Measurements from ENCODE around the gene FLNB. TPM values are rescaled to one million over a fixed set of nuclear protein-coding genes. Genes with fewer than 3 reads are reported as not detected.

Gene FLNB
- 100 to 1,000 TPM; 116 to 533 (median 439) TPM for total RNA-seq

DNA sequence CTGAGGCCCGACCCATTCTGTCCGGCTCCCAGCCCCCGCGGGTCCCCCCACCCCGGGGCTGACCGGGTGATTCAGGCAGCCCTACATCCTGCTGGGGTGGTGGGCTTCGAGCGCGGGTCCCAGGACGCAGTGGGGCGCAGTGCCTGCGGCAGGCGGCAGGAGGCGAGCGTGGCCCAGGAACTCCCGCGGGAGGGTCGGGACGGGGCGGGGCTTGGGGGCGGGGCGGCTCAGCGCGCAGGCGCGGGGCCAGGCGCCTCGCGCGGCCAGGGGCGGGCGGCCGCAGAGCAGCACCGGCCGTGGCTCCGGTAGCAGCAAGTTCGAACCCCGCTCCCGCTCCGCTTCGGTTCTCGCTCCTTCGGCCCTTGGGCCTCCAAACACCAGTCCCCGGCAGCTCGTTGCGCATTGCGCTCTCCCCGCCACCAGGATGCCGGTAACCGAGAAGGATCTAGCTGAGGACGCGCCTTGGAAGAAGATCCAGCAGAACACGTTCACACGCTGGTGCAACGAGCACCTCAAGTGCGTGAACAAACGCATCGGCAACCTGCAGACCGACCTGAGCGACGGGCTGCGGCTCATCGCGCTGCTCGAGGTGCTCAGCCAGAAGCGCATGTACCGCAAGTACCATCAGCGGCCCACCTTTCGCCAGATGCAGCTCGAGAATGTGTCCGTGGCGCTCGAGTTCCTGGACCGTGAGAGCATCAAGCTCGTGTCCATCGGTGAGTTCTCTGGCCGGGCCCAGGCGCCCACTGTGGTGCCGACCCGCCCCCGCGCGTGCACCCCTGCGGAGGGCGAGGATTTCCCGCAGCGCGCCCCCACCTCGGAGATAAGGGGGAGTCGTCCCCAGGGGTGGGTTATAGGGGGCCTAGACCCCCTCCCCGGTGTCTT is at the start of gene FLNB:
FLNB (plus strand) TSS at position 282 of the 885 bp plus-strand sequence; CDS start at position 425, 143 bp downstream.
- H3K4me1 ChIP-seq, result peaks cover 0 to 42% (median 8%) of the 10 kb centered on the region in 4 donors
- peak; percentile 62 to 86 for TF ChIP-seq POLR2A (IDR thresholded peaks at IDR 0.05)
- TF ChIP-seq CTCF (IDR thresholded peaks at IDR 0.05), result peak; percentile 58 to 85 (median 82)

DNA sequence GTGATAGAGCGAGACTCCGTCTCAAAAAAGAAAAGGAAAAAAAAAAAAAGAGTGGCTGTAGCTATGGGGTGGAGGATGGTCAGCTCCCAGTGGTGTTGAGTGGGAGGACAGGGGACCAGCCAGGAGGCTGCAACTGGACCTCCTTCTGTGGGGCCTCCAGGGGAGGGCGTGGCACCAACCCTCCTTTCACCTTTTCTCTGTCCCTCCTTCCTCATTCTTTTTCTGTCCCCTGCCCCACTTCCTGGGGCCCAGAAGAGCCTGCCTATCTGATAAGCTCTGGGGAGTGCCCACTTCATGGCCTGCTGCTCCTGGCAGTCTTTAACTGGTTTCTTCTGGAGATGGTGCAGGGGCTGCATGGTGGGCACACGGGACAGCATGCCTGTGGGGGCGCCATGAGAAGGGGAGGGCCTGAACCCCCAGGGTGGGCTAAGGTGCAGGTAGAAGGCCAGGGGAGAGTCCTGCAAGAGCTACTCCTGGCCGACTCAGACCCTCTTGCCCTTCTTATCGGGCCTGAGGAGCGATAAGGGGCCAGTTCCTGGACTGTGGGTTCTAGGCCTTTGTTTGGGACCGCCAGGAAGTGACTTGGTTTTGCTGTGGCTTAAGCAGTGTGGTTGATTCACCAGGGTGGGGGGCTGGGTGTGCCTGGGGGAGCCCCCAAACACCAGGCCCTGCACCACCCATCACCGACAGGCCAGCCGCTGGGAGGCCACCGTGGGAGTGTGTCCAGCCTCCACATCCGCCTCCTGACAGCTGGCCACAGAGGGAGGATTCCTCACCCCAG is 49.4 kb upstream of the FLNB start:
- peak in 1 of 3 donors; percentile 60 for DNase-seq
- Histone ChIP-seq H3K36me3 (no peaks in the 10 kb centered on the region), H3K4me1 (peaks cover 0 to 27% (median 6%) of the 10 kb centered on the region in 4 donors), H3K4me3 (no peak overlapping the region), H3K27me3 (no peaks in the 10 kb centered on the region), H3K27ac (peak overlapping the region; percentile 47 to 92 (median 66)), H3K9me3 (no peaks in the 10 kb centered on the region)
- TF ChIP-seq CTCF (IDR thresholded peaks at IDR 0.05) (no peak), POLR2A (IDR thresholded peaks at IDR 0.05) (no peak)

More for the DNA sequence above, at the start of gene FLNB:
- peak within 1 kb of the TSS; percentile 84 to 90 (median 87) for H3K4me3 ChIP-seq
- H3K27me3 ChIP-seq, result no peaks in the 10 kb centered on the region
- peak within 1 kb of the TSS; percentile 60 to 86 (median 82) for H3K27ac ChIP-seq
- DNase-seq, result peak; percentile 61 to 92 (median 85)
- no peaks in the 10 kb centered on the region for H3K9me3 ChIP-seq
- H3K36me3 ChIP-seq, result no peaks in the 10 kb centered on the region

GRCh38 chr3:57959423-57960173 is 48.6 kb upstream of the FLNB start:
- Histone ChIP-seq H3K4me3 (no peak overlapping the region), H3K9me3 (no peaks in the 10 kb centered on the region), H3K27me3 (no peaks in the 10 kb centered on the region), H3K36me3 (no peaks in the 10 kb centered on the region), H3K4me1 (peaks cover 0 to 27% (median 6%) of the 10 kb centered on the region in 4 donors), H3K27ac (peak overlapping the region; percentile 47 to 92 (median 66))
- TF ChIP-seq POLR2A (IDR thresholded peaks at IDR 0.05) (peak in 1 of 2 donors; percentile 38), CTCF (IDR thresholded peaks at IDR 0.05) (no peak)
- DNase-seq, result peak in 2 of 3 donors; percentile 37 to 80

- Histone ChIP-seq H3K9me3 (no peaks in the 10 kb centered on the region), H3K27me3 (no peaks in the 10 kb centered on the region), H3K27ac (peak overlapping the region; percentile 15 to 92 (median 66)), H3K36me3 (no peaks in the 10 kb centered on the region), H3K4me1 (peaks cover 0 to 27% (median 6%) of the 10 kb centered on the region in 4 donors), H3K4me3 (no peak overlapping the region)
- TF ChIP-seq CTCF (IDR thresholded peaks at IDR 0.05) (no peak), POLR2A (IDR thresholded peaks at IDR 0.05) (no peak)
- no peak for DNase-seq
Measured at GRCh38 chr3:57960174-57960505, 48.1 kb upstream of the FLNB start.

All from Peyer's patch (tissue), 4 donors.